Measurements from ENCODE around the gene KLHL40.
"Not testable (repeated sequence)": the region's sequence is repeated elsewhere in the genome, so short reads cannot be mapped to it uniquely, and the experiment has no call there.

KLHL40 gene

GRCh38 chr3:42714171-42714852 lies 29.0 kb downstream of the KLHL40 start:
- Histone ChIP-seq H3K36me3 (no peaks in the 10 kb centered on the region), H3K9me3 (no peaks in the 10 kb centered on the region), H3K4me1 (no peaks in the 10 kb centered on the region), H3K4me3 (ENCODE audit: low read depth, low read length) (no peak overlapping the region), H3K27me3 (no peaks in the 10 kb centered on the region)
- no peak for TF ChIP-seq CTCF (IDR thresholded peaks at IDR 0.05; ENCODE audit: low read depth, low read length)
- no peak for DNase-seq

GRCh38 chr3:42717306-42717705 lies 32.0 kb downstream of the KLHL40 start:
- no peak for DNase-seq
- H3K4me1 ChIP-seq: no peaks in the 10 kb centered on the region
- H3K36me3 ChIP-seq: no peaks in the 10 kb centered on the region
- H3K9me3 ChIP-seq: no peaks in the 10 kb centered on the region
- no peaks in the 10 kb centered on the region for H3K27me3 ChIP-seq
- no peak overlapping the region for H3K4me3 ChIP-seq (ENCODE audit: low read depth, low read length)
- TF ChIP-seq CTCF (IDR thresholded peaks at IDR 0.05; ENCODE audit: low read depth, low read length): no peak

GRCh38 chr3:42718338-42718737 lies 33.0 kb downstream of the KLHL40 start:
- Histone ChIP-seq H3K9me3 (no peaks in the 10 kb centered on the region), H3K36me3 (no peaks in the 10 kb centered on the region), H3K4me3 (ENCODE audit: low read depth, low read length) (no peak overlapping the region), H3K4me1 (no peaks in the 10 kb centered on the region), H3K27me3 (no peaks in the 10 kb centered on the region)
- no peak for DNase-seq
- no peak for TF ChIP-seq CTCF (IDR thresholded peaks at IDR 0.05; ENCODE audit: low read depth, low read length)

DNA sequence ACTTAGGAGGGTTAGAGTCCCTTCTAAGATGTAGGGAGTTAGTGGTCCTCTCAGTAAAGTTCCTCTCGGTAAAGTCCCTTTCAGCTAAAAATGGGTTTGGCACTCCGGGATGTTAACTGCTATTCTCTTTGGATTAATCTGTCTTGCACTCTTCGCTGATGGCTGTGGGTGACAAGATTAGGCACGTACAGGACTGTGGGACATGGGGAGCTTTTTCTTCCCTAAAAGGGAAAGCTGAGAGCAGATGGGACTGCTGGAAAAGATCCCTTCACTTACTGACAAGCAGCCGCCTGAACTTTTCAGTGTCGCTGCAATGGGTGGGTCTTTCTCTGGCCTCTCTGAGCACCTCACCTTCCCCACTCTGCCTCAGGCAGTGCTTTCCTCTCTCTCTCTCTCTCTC lies 33.7 kb downstream of the KLHL40 start:
- H3K36me3 ChIP-seq: no peaks in the 10 kb centered on the region
- DNase-seq: no peak
- H3K9me3 ChIP-seq: no peaks in the 10 kb centered on the region
- no peak for TF ChIP-seq CTCF (IDR thresholded peaks at IDR 0.05; ENCODE audit: low read depth, low read length)
- H3K27me3 ChIP-seq: no peaks in the 10 kb centered on the region
- no peak overlapping the region for H3K4me3 ChIP-seq (ENCODE audit: low read depth, low read length)
- no peaks in the 10 kb centered on the region for H3K4me1 ChIP-seq

- Histone ChIP-seq H3K4me1 (no peaks in the 10 kb centered on the region), H3K4me3 (ENCODE audit: low read depth, low read length) (no peak overlapping the region), H3K27me3 (no peaks in the 10 kb centered on the region), H3K36me3 (no peaks in the 10 kb centered on the region), H3K9me3 (no peaks in the 10 kb centered on the region)
- no peak for DNase-seq
- TF ChIP-seq CTCF (IDR thresholded peaks at IDR 0.05; ENCODE audit: low read depth, low read length): no peak
Measured at GRCh38 chr3:42720126-42720525, 34.8 kb downstream of the KLHL40 start.

DNA sequence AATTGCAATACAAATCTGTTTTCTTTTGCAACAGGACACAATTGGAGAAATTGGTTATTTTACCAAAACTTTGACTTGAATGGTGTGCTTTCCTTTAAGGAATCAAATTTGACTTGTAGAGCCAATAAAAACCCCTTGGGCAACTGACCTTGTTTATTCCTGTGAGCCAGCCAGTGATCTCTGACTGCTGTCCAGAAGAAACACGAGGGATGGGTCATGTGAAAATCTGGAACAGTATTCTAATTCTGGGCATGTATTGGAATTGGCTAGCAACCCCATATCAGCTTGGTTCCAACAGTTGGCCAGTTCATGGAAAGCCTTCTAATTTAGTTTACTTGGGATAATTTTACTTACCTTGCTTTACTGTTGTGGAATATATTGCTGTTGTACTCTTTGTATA lies 36.4 kb downstream of the KLHL40 start:
- Histone ChIP-seq H3K4me3 (ENCODE audit: low read depth, low read length) (no peak overlapping the region), H3K9me3 (no peaks in the 10 kb centered on the region), H3K27me3 (no peaks in the 10 kb centered on the region), H3K4me1 (no peaks in the 10 kb centered on the region), H3K36me3 (no peaks in the 10 kb centered on the region)
- no peak for TF ChIP-seq CTCF (IDR thresholded peaks at IDR 0.05; ENCODE audit: low read depth, low read length)
- DNase-seq: no peak

- H3K36me3 ChIP-seq; DNase-seq; H3K27me3 ChIP-seq; H3K9me3 ChIP-seq; H3K4me3 ChIP-seq (ENCODE audit: low read depth, low read length); H3K4me1 ChIP-seq: not testable (repeated sequence)
Measured at GRCh38 chr3:42722442-42722841, 37.1 kb downstream of the KLHL40 start.
